Measurements from ENCODE around the gene CCDC85A.

The CCDC85A gene

DNA sequence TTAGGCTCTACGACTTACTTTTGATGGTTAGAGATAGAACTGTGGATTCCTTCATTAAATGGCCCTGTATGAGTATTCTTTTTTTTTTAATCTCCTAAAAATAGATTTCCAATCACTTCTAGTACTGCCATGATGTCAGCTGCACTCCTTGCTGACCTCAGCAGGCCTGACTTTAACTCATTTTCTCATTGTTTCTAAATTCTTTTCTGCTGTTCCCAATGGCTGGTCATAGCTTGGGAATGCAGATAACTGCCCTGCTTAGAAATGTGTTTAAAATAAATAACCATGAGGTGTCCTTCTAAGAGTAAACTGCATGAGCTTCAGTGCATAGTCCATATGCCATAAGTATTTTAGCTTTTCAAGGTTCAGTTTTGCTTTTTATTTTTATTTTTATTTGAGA, 15.7 kb downstream of the CCDC85A start:
- H3K27ac ChIP-seq (ENCODE audit: low read depth, low read length), result no peak overlapping the region
- no peaks in the 10 kb centered on the region for H3K27me3 ChIP-seq (ENCODE audit: control insufficient read depth, insufficient read depth, low read length)
- no peak overlapping the region for H3K9ac ChIP-seq (ENCODE audit: low read length)
- H3K4me3 ChIP-seq (ENCODE audit: low read length), result no peak overlapping the region
- no peaks in the 10 kb centered on the region for H3K4me1 ChIP-seq (ENCODE audit: control insufficient read depth, insufficient read depth, low read length)
- no peaks in the 10 kb centered on the region for H3K36me3 ChIP-seq (ENCODE audit: control insufficient read depth, insufficient read depth, low read length)

DNA sequence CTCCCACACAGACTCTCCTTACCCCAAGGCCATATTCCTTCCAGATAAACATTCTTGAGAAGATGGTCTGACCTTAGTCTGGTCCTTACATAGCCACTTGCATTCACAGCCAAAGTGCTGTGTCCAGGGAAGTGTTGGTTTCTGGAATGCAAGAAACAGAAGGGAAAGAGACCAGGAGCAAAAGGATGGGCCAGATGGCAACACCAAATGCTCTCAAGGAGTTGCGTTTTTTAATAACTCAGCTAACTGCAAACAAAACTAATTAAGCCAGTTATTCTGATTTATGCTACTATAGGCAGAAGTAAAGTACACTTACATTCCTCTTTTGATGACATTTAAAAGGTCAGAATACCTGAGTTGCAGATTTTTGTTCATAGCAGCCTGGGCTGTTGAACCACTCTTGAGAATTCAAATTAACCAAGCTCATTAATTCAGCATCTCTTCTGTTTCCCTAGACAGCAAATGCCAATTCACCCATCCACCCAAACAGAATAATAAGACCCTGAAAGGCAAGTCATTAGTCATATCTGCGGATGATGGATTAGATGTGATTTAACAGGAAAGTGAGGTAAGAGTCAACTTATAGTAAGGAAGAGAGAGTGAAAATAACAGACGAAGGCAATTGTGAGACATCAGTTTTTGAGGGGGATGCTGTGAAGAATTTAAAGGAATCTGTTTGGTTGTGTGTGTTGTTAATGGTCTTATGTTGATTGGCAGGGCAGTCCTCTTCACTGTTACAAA, 18.8 kb downstream of the CCDC85A start:
- Histone ChIP-seq H3K27ac (ENCODE audit: low read depth, low read length) (no peak overlapping the region), H3K27me3 (ENCODE audit: control insufficient read depth, insufficient read depth, low read length) (no peaks in the 10 kb centered on the region), H3K4me1 (ENCODE audit: control insufficient read depth, insufficient read depth, low read length) (no peaks in the 10 kb centered on the region), H3K36me3 (ENCODE audit: control insufficient read depth, insufficient read depth, low read length) (no peaks in the 10 kb centered on the region), H3K9ac (ENCODE audit: low read length) (no peak overlapping the region), H3K4me3 (ENCODE audit: low read length) (no peak overlapping the region)

DNA sequence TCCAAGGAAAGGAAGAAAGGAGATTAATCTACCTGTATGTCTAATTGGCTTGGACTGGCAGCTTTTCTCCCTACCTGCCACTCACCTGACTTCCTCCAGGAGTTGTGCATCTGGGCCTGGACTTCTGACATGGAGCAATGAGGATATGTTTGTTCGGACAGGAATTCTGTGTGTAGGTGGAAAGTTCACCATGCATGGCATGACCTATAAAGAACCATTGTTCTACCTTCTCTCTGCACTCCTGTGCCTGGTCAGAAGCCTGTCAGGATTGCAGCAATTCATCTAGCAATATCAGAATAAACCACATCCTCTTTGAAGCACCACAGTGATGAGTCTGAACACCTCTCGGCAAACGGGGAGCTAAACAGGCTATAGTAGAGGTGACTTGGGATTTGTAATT, 20.8 kb downstream of the CCDC85A start:
- Histone ChIP-seq H3K9ac (ENCODE audit: low read length) (no peak overlapping the region), H3K4me3 (ENCODE audit: low read length) (no peak overlapping the region), H3K4me1 (ENCODE audit: control insufficient read depth, insufficient read depth, low read length) (no peaks in the 10 kb centered on the region), H3K27me3 (ENCODE audit: control insufficient read depth, insufficient read depth, low read length) (no peaks in the 10 kb centered on the region), H3K36me3 (ENCODE audit: control insufficient read depth, insufficient read depth, low read length) (no peaks in the 10 kb centered on the region), H3K27ac (ENCODE audit: low read depth, low read length) (no peak overlapping the region)

DNA sequence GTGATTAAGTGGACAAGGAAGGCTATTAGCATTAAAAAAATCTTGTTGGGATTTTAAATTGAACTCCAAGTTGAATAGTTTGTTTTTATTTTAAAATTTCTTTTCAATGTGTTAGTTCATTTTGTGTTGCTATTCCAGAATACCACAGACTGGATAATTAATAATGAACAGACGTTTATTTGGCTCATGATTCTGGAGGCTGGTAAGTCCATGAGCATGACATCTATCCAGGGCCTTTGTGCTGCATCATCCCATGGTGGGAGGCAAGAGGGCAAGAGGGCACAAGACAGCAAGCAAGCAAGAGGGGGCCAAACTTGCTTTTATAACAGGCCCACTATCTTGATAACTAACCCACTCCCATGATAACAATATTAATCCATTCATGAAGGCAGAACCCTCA, 22.5 kb downstream of the CCDC85A start:
- Histone ChIP-seq H3K4me1 (ENCODE audit: control insufficient read depth, insufficient read depth, low read length) (no peaks in the 10 kb centered on the region), H3K36me3 (ENCODE audit: control insufficient read depth, insufficient read depth, low read length) (no peaks in the 10 kb centered on the region), H3K9ac (ENCODE audit: low read length) (no peak overlapping the region), H3K27ac (ENCODE audit: low read depth, low read length) (no peak overlapping the region), H3K27me3 (ENCODE audit: control insufficient read depth, insufficient read depth, low read length) (no peaks in the 10 kb centered on the region), H3K4me3 (ENCODE audit: low read length) (no peak overlapping the region)

DNA sequence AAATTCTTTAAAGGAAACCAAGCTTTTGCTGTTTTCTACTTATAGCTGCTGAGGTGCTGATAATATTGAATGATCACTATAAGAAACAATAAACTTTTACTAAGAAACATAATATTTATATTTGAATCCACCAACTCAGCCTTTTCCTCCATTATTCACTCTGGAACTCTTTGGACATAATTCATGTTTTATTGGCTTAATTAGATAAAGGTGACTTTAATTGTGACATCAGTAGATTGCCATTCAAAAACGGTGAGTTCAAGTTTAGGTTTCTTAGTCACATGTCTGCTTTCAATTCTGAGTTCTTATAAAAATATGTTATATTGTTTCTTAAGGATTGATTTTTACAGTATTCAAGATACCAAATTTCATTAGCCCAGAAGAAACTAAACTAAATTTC, 24.0 kb downstream of the CCDC85A start:
- Histone ChIP-seq H3K27ac (ENCODE audit: low read depth, low read length) (no peak overlapping the region), H3K9ac (ENCODE audit: low read length) (no peak overlapping the region), H3K4me3 (ENCODE audit: low read length) (no peak overlapping the region), H3K36me3 (ENCODE audit: control insufficient read depth, insufficient read depth, low read length) (no peaks in the 10 kb centered on the region), H3K4me1 (ENCODE audit: control insufficient read depth, insufficient read depth, low read length) (no peaks in the 10 kb centered on the region), H3K27me3 (ENCODE audit: control insufficient read depth, insufficient read depth, low read length) (no peaks in the 10 kb centered on the region)

DNA sequence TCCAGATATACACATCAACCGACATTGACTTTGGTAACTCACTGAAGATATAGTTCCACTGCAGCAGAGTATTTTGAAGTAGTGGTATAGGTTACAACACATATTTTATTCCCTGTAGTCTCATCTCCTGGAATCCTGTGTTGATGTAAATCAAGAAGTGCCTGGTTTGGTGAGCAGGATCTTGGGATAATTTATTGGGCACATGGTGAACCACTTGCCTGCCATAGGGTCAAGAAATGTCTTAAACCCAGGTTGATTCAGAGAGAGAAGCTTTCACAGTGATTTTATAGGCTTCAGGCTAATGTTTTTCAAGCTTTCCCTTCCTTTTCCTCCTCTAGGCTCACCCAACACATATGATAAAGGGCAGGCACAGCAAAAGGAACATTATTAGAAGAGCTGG, 24.6 kb downstream of the CCDC85A start:
- H3K27ac ChIP-seq (ENCODE audit: low read depth, low read length), result no peak overlapping the region
- no peak overlapping the region for H3K4me3 ChIP-seq (ENCODE audit: low read length)
- no peaks in the 10 kb centered on the region for H3K4me1 ChIP-seq (ENCODE audit: control insufficient read depth, insufficient read depth, low read length)
- no peaks in the 10 kb centered on the region for H3K27me3 ChIP-seq (ENCODE audit: control insufficient read depth, insufficient read depth, low read length)
- H3K36me3 ChIP-seq (ENCODE audit: control insufficient read depth, insufficient read depth, low read length), result no peaks in the 10 kb centered on the region
- no peak overlapping the region for H3K9ac ChIP-seq (ENCODE audit: low read length)

- Histone ChIP-seq H3K4me1 (ENCODE audit: control insufficient read depth, insufficient read depth, low read length) (no peaks in the 10 kb centered on the region), H3K27me3 (ENCODE audit: control insufficient read depth, insufficient read depth, low read length) (no peaks in the 10 kb centered on the region), H3K27ac (ENCODE audit: low read depth, low read length) (no peak overlapping the region), H3K36me3 (ENCODE audit: control insufficient read depth, insufficient read depth, low read length) (no peaks in the 10 kb centered on the region), H3K4me3 (ENCODE audit: low read length) (no peak overlapping the region), H3K9ac (ENCODE audit: low read length) (no peak overlapping the region)
These were observed 25.9 kb downstream of the CCDC85A start for GRCh38 chr2:56209701-56210100.

DNA sequence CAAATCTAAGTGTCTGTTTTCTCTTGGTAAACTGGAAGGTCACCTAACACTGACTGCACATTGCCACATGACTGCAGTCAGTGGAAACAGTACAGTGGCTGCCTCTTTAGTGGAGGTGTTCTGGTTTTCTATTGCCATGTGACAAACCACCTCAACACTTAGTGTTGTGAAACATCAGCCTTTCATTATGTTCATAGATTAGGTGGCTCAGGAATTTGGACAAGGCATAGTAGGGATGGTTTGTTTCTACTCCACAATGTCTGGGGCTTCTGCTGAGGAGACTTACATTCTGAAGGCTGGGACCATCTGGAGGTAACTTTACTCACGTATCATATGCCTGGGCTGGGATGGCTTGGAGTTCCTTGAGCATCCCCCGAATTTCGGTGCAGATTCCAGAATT, 26.5 kb downstream of the CCDC85A start:
- H3K4me1 ChIP-seq (ENCODE audit: control insufficient read depth, insufficient read depth, low read length), result no peaks in the 10 kb centered on the region
- H3K4me3 ChIP-seq (ENCODE audit: low read length), result no peak overlapping the region
- H3K9ac ChIP-seq (ENCODE audit: low read length), result no peak overlapping the region
- H3K36me3 ChIP-seq (ENCODE audit: control insufficient read depth, insufficient read depth, low read length), result no peaks in the 10 kb centered on the region
- H3K27me3 ChIP-seq (ENCODE audit: control insufficient read depth, insufficient read depth, low read length), result no peaks in the 10 kb centered on the region
- H3K27ac ChIP-seq (ENCODE audit: low read depth, low read length), result no peak overlapping the region

DNA sequence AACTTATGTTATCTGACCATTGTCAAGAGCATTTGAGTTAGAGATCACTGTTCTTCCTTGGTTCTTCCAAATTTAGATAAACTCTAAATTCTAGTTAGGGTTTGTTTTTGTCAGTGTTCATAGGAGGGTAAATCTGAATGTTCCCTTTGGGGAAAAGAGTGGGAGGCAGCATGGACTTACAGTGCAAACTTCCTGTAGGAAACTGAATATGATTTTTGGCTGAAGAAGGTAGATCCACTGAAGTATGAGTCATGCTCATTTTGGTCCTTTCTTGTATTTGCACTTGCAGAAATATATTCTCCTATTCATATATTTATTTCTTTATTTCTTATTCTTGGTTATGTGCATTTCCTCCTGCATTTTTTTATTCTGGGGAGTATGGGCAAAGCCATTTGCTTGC, 27.3 kb downstream of the CCDC85A start:
- H3K9ac ChIP-seq (ENCODE audit: low read length), result no peak overlapping the region
- no peaks in the 10 kb centered on the region for H3K4me1 ChIP-seq (ENCODE audit: control insufficient read depth, insufficient read depth, low read length)
- no peak overlapping the region for H3K27ac ChIP-seq (ENCODE audit: low read depth, low read length)
- H3K4me3 ChIP-seq (ENCODE audit: low read length), result no peak overlapping the region
- no peaks in the 10 kb centered on the region for H3K27me3 ChIP-seq (ENCODE audit: control insufficient read depth, insufficient read depth, low read length)
- no peaks in the 10 kb centered on the region for H3K36me3 ChIP-seq (ENCODE audit: control insufficient read depth, insufficient read depth, low read length)

DNA sequence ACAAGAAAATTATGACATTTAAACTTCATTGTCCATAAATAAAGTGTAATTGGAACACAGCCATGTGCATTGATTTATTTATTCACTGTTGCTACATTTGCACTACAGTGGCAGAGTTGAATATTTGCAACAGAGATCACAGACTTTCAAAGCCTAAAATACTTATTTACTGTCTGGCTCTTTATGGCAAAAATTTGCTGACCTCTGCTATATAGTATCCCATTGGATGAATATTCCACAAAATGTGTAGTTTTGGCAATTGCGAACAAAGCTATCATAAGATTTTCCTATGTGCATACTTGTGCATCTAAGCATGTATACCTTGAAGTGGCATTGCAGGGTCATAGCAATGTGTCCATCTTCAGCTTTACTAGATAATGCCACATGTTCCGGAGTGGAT, 32.1 kb downstream of the CCDC85A start:
- H3K36me3 ChIP-seq (ENCODE audit: control insufficient read depth, insufficient read depth, low read length), result no peaks in the 10 kb centered on the region
- H3K9ac ChIP-seq (ENCODE audit: low read length), result no peak overlapping the region
- no peaks in the 10 kb centered on the region for H3K4me1 ChIP-seq (ENCODE audit: control insufficient read depth, insufficient read depth, low read length)
- no peak overlapping the region for H3K27ac ChIP-seq (ENCODE audit: low read depth, low read length)
- H3K4me3 ChIP-seq (ENCODE audit: low read length), result no peak overlapping the region
- H3K27me3 ChIP-seq (ENCODE audit: control insufficient read depth, insufficient read depth, low read length), result no peaks in the 10 kb centered on the region

GRCh38 chr2:56217106-56217505, 33.3 kb downstream of the CCDC85A start:
- H3K4me3 ChIP-seq (ENCODE audit: low read length), result no peak overlapping the region
- H3K36me3 ChIP-seq (ENCODE audit: control insufficient read depth, insufficient read depth, low read length), result no peaks in the 10 kb centered on the region
- H3K9ac ChIP-seq (ENCODE audit: low read length), result no peak overlapping the region
- H3K27me3 ChIP-seq (ENCODE audit: control insufficient read depth, insufficient read depth, low read length), result no peaks in the 10 kb centered on the region
- H3K4me1 ChIP-seq (ENCODE audit: control insufficient read depth, insufficient read depth, low read length), result no peaks in the 10 kb centered on the region
- no peak overlapping the region for H3K27ac ChIP-seq (ENCODE audit: low read depth, low read length)

GRCh38 chr2:56222481-56222880, 38.7 kb downstream of the CCDC85A start:
- H3K36me3 ChIP-seq (ENCODE audit: control insufficient read depth, insufficient read depth, low read length), result no peaks in the 10 kb centered on the region
- H3K4me1 ChIP-seq (ENCODE audit: control insufficient read depth, insufficient read depth, low read length), result no peaks in the 10 kb centered on the region
- H3K4me3 ChIP-seq (ENCODE audit: low read length), result no peak overlapping the region
- no peaks in the 10 kb centered on the region for H3K27me3 ChIP-seq (ENCODE audit: control insufficient read depth, insufficient read depth, low read length)
- H3K27ac ChIP-seq (ENCODE audit: low read depth, low read length), result no peak overlapping the region
- H3K9ac ChIP-seq (ENCODE audit: low read length), result no peak overlapping the region

- H3K27me3 ChIP-seq (ENCODE audit: control insufficient read depth, insufficient read depth, low read length), result no peaks in the 10 kb centered on the region
- H3K36me3 ChIP-seq (ENCODE audit: control insufficient read depth, insufficient read depth, low read length), result no peaks in the 10 kb centered on the region
- no peak overlapping the region for H3K4me3 ChIP-seq (ENCODE audit: low read length)
- H3K27ac ChIP-seq (ENCODE audit: low read depth, low read length), result no peak overlapping the region
- H3K4me1 ChIP-seq (ENCODE audit: control insufficient read depth, insufficient read depth, low read length), result no peaks in the 10 kb centered on the region
- no peak overlapping the region for H3K9ac ChIP-seq (ENCODE audit: low read length)
These were observed 40.5 kb downstream of the CCDC85A start for GRCh38 chr2:56224316-56224715.

Data from rectal smooth muscle tissue (tissue), 1 donor.